SHP77 (cell line): Measurements from ENCODE around the gene CLDN14.

Source experiments
- DNase-seq, 2 experiments: peaks; one replicate each; lab custom pipeline; 2025; lab: John Stamatoyannopoulos, UW

CLDN14 gene

GRCh38 chr21:36471254-36471723, 8.6 kb downstream of the CLDN14 start:
- DNase-seq: no peak

- DNase-seq: no peak
Observed at GRCh38 chr21:36470294-36470693, 9.6 kb downstream of the CLDN14 start.

- DNase-seq: no peak
Observed at GRCh38 chr21:36466061-36466511, 13.8 kb downstream of the CLDN14 start.

- DNase-seq: no peak
Observed at GRCh38 chr21:36465478-36465877, 14.4 kb downstream of the CLDN14 start.

- no peak for DNase-seq
Observed at GRCh38 chr21:36464590-36464989, 15.3 kb downstream of the CLDN14 start.

GRCh38 chr21:36463991-36464390, 15.9 kb downstream of the CLDN14 start:
- no peak for DNase-seq

- DNase-seq: no peak
Observed at GRCh38 chr21:36463204-36463603, 16.7 kb downstream of the CLDN14 start.

- no peak for DNase-seq
Observed at GRCh38 chr21:36461918-36462486, 17.9 kb downstream of the CLDN14 start.

GRCh38 chr21:36461277-36461917, 18.5 kb downstream of the CLDN14 start:
- no peak for DNase-seq

- no peak for DNase-seq
Observed at GRCh38 chr21:36460866-36461265, 19.1 kb downstream of the CLDN14 start.

GRCh38 chr21:36459098-36459497, 20.8 kb downstream of the CLDN14 start:
- no peak for DNase-seq

- peak in 1 of 2 experiments; percentile 3 for DNase-seq
Observed at GRCh38 chr21:36456729-36457414, 23.1 kb downstream of the CLDN14 start.

- no peak for DNase-seq
Observed at GRCh38 chr21:36454706-36455105, 25.2 kb downstream of the CLDN14 start.

GRCh38 chr21:36454093-36454531, 25.8 kb downstream of the CLDN14 start:
- DNase-seq: no peak

- DNase-seq: no peak
Observed at GRCh38 chr21:36452281-36452825, 27.6 kb downstream of the CLDN14 start.

- no peak for DNase-seq
Observed at GRCh38 chr21:36451506-36451905, 28.4 kb downstream of the CLDN14 start.

GRCh38 chr21:36450511-36450910, 29.4 kb downstream of the CLDN14 start:
- no peak for DNase-seq

- DNase-seq: no peak
Observed at GRCh38 chr21:36446301-36446700, 33.6 kb downstream of the CLDN14 start.

- DNase-seq: no peak
Observed at GRCh38 chr21:36441715-36442114, 38.2 kb downstream of the CLDN14 start.

- DNase-seq: no peak
Observed at GRCh38 chr21:36437745-36438128, 42.2 kb downstream of the CLDN14 start.

GRCh38 chr21:36436829-36437744, 42.8 kb downstream of the CLDN14 start:
- DNase-seq: no peak

- no peak for DNase-seq
Observed at GRCh38 chr21:36434144-36434543, 45.8 kb downstream of the CLDN14 start.
